Esophagus squamous epithelium (tissue), 4 donors: ENCODE results near the gene KPNA3.

Experiments used
- CTCF ChIP-seq, 6 experiments: fragments of 450-650 bp in 4 of 6; fragments of 200-600 bp in 2 of 6; sonication (generic) in 2 of 6; IDR thresholded peaks; one replicate each; pipeline ENCODE4 v1.5.1; 2016 to 2019; ENCODE audit warnings: antibody characterized with exemption in 6 of 6, mild to moderate bottlenecking in 4 of 6, moderate library complexity in 4 of 6
- POLR2A ChIP-seq, 4 donors: fragments of 450-650 bp; IDR thresholded peaks; one replicate each; pipeline ENCODE4 v1.6.1; 2017; ENCODE audit warnings: antibody characterized with exemption in 4 of 4, mild to moderate bottlenecking in 4 of 4, moderate library complexity in 3 of 4

GRCh38 chr13:49783865-49784264 lies 8.6 kb downstream of the KPNA3 start:
- TF ChIP-seq CTCF (IDR thresholded peaks at IDR 0.05) (no peak), POLR2A (IDR thresholded peaks at IDR 0.05) (no peak)
